GM19438 (cell line): ENCODE measurements around the gene TRPV5.

ENCODE experiments used
- ATAC-seq: cut with Tn5 transposase; IDR thresholded peaks from one replicate; pipeline ENCODE4 v1.9.1; 2021; ENCODE audit warnings: low read depth; ENCODE audit not compliant: unreplicated experiment

TRPV5 gene

DNA sequence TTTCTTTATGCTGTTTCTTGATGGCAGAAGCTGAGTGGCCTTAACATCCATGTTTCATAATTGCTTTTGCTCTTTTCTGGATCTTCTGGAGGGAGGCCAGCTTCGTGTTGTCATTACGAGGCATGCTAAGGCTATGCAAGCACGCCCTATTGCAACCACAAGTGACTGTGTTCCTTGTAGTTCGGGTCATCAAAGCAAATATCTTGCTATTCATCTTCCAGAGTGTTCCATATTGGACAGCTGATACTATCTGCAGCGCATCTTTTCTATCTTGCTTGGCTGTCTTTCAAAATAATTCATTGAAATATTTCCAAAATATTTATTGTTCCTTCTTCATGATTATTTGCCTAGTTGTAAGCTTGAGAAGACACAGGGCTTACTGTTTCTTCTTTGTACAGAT is 73.7 kb downstream of the TRPV5 start:
- no peak for ATAC-seq

DNA sequence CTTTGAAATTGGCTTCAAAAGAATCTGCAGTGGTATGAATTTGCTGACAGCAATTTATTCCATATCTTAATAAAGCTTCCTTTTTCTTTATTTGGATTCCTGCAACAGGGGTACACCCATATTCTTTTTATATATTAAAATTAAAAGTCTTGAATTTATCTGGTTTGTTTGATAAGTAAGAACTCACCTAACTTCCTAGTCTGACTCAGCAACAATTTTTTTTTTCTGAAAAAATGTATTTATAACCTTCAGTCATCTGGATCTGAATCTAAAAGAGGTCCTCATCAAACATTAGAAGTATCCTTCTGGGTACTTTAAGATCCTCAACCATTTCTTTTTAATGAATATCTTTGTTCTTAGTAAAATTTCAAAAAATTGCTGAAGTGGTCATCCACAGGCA is 74.1 kb downstream of the TRPV5 start:
- no peak for ATAC-seq
